Loucy (cell line): Measurements from ENCODE around the gene PDE4D.

Experiments
- CTCF ChIP-seq: fragments of 200-600 bp; sonication (generic); conservative IDR thresholded peaks from 2 replicates; pipeline ENCODE4 v1.5.1; 2014; ENCODE audit warnings: mild to moderate bottlenecking, antibody characterized with exemption, low read length
- EZH2phosphoT487 ChIP-seq: fragments of 200-600 bp; IDR thresholded peaks from 2 replicates; pipeline ENCODE4 v1.6.1; 2018; ENCODE audit warnings: antibody characterized with exemption, mild to moderate bottlenecking, moderate library complexity, borderline replicate concordance

- TF ChIP-seq CTCF (no peak), EZH2phosphoT487 (no peak)
These were observed 148.1 kb downstream of the PDE4D start for GRCh38 chr5:59745415-59745863.
